Measurements from ENCODE around the gene HS6ST2.

The HS6ST2 gene

GRCh38 chrX:132631579-132632232 lies 326.7 kb downstream of the HS6ST2 start:
- H3K27me3 ChIP-seq (ENCODE audit: control insufficient read depth in 1 of 2, insufficient read depth in 2 of 2, low read length in 2 of 2): no peaks in the 10 kb centered on the region

GRCh38 chrX:132624466-132624865 lies 334.0 kb downstream of the HS6ST2 start:
- no peaks in the 10 kb centered on the region for H3K4me1 ChIP-seq (ENCODE audit: insufficient read depth, low read length)
- no peaks in the 10 kb centered on the region for H3K36me3 ChIP-seq (ENCODE audit: insufficient read depth, low read length)
- no peak overlapping the region for H3K4me3 ChIP-seq (ENCODE audit: low read depth in 1 of 2, low read length in 2 of 2)
- no peaks in the 10 kb centered on the region for H3K9me3 ChIP-seq (ENCODE audit: low read length)
- H3K27me3 ChIP-seq (ENCODE audit: control insufficient read depth in 1 of 2, insufficient read depth in 2 of 2, low read length in 2 of 2): no peaks in the 10 kb centered on the region
- no peak overlapping the region for H3K9ac ChIP-seq (ENCODE audit: low read length)
- H3K27ac ChIP-seq (ENCODE audit: low read depth, low read length): no peak overlapping the region

More at GRCh38 chrX:132631579-132632232, 326.7 kb downstream of the HS6ST2 start:
- H3K9ac ChIP-seq (ENCODE audit: low read length): no peak overlapping the region
- H3K9me3 ChIP-seq (ENCODE audit: low read length): no peaks in the 10 kb centered on the region
- no peaks in the 10 kb centered on the region for H3K36me3 ChIP-seq (ENCODE audit: insufficient read depth, low read length)
- no peak overlapping the region for H3K27ac ChIP-seq (ENCODE audit: low read depth, low read length)
- no peak overlapping the region for H3K4me3 ChIP-seq (ENCODE audit: low read depth in 1 of 2, low read length in 2 of 2)
- H3K4me1 ChIP-seq (ENCODE audit: insufficient read depth, low read length): no peaks in the 10 kb centered on the region

- Histone ChIP-seq H3K4me1 (ENCODE audit: insufficient read depth, low read length) (no peaks in the 10 kb centered on the region), H3K36me3 (ENCODE audit: insufficient read depth, low read length) (no peaks in the 10 kb centered on the region), H3K9ac (ENCODE audit: low read length) (no peak overlapping the region), H3K27me3 (ENCODE audit: control insufficient read depth in 1 of 2, insufficient read depth in 2 of 2, low read length in 2 of 2) (no peaks in the 10 kb centered on the region), H3K4me3 (ENCODE audit: low read depth in 1 of 2, low read length in 2 of 2) (no peak overlapping the region), H3K27ac (ENCODE audit: low read depth, low read length) (no peak overlapping the region), H3K9me3 (ENCODE audit: low read length) (no peaks in the 10 kb centered on the region)
Observed at GRCh38 chrX:132623942-132624341, 334.5 kb downstream of the HS6ST2 start.

GRCh38 chrX:132623300-132623699 lies 335.1 kb downstream of the HS6ST2 start:
- no peaks in the 10 kb centered on the region for H3K4me1 ChIP-seq (ENCODE audit: insufficient read depth, low read length)
- H3K36me3 ChIP-seq (ENCODE audit: insufficient read depth, low read length): no peaks in the 10 kb centered on the region
- no peak overlapping the region for H3K9ac ChIP-seq (ENCODE audit: low read length)
- H3K27me3 ChIP-seq (ENCODE audit: control insufficient read depth in 1 of 2, insufficient read depth in 2 of 2, low read length in 2 of 2): no peaks in the 10 kb centered on the region
- H3K27ac ChIP-seq (ENCODE audit: low read depth, low read length): no peak overlapping the region
- no peaks in the 10 kb centered on the region for H3K9me3 ChIP-seq (ENCODE audit: low read length)
- no peak overlapping the region for H3K4me3 ChIP-seq (ENCODE audit: low read depth in 1 of 2, low read length in 2 of 2)

- H3K27me3 ChIP-seq (ENCODE audit: control insufficient read depth in 1 of 2, insufficient read depth in 2 of 2, low read length in 2 of 2): no peaks in the 10 kb centered on the region
- no peaks in the 10 kb centered on the region for H3K36me3 ChIP-seq (ENCODE audit: insufficient read depth, low read length)
- H3K4me1 ChIP-seq (ENCODE audit: insufficient read depth, low read length): no peaks in the 10 kb centered on the region
Observed at GRCh38 chrX:132622130-132622529, 336.3 kb downstream of the HS6ST2 start.

GRCh38 chrX:132618810-132619209 lies 339.6 kb downstream of the HS6ST2 start:
- Histone ChIP-seq H3K4me3 (ENCODE audit: low read depth in 1 of 2, low read length in 2 of 2) (no peak overlapping the region), H3K4me1 (ENCODE audit: insufficient read depth, low read length) (no peaks in the 10 kb centered on the region), H3K36me3 (ENCODE audit: insufficient read depth, low read length) (no peaks in the 10 kb centered on the region), H3K9me3 (ENCODE audit: low read length) (no peaks in the 10 kb centered on the region), H3K9ac (ENCODE audit: low read length) (no peak overlapping the region), H3K27ac (ENCODE audit: low read depth, low read length) (no peak overlapping the region), H3K27me3 (ENCODE audit: control insufficient read depth in 1 of 2, insufficient read depth in 2 of 2, low read length in 2 of 2) (no peaks in the 10 kb centered on the region)

More at GRCh38 chrX:132622130-132622529, 336.3 kb downstream of the HS6ST2 start:
- Histone ChIP-seq H3K9ac (ENCODE audit: low read length) (no peak overlapping the region), H3K9me3 (ENCODE audit: low read length) (no peaks in the 10 kb centered on the region), H3K27ac (ENCODE audit: low read depth, low read length) (no peak overlapping the region), H3K4me3 (ENCODE audit: low read depth in 1 of 2, low read length in 2 of 2) (no peak overlapping the region)

- Histone ChIP-seq H3K36me3 (ENCODE audit: insufficient read depth, low read length) (no peaks in the 10 kb centered on the region), H3K4me1 (ENCODE audit: insufficient read depth, low read length) (no peaks in the 10 kb centered on the region), H3K27me3 (ENCODE audit: control insufficient read depth in 1 of 2, insufficient read depth in 2 of 2, low read length in 2 of 2) (no peaks in the 10 kb centered on the region), H3K4me3 (ENCODE audit: low read depth in 1 of 2, low read length in 2 of 2) (no peak overlapping the region), H3K9me3 (ENCODE audit: low read length) (no peaks in the 10 kb centered on the region), H3K27ac (ENCODE audit: low read depth, low read length) (no peak overlapping the region), H3K9ac (ENCODE audit: low read length) (no peak overlapping the region)
Observed at GRCh38 chrX:132615391-132616131, 342.9 kb downstream of the HS6ST2 start.

GRCh38 chrX:132614297-132614696 lies 344.1 kb downstream of the HS6ST2 start:
- H3K27ac ChIP-seq (ENCODE audit: low read depth, low read length): no peak overlapping the region
- no peaks in the 10 kb centered on the region for H3K9me3 ChIP-seq (ENCODE audit: low read length)
- no peaks in the 10 kb centered on the region for H3K4me1 ChIP-seq (ENCODE audit: insufficient read depth, low read length)
- no peaks in the 10 kb centered on the region for H3K36me3 ChIP-seq (ENCODE audit: insufficient read depth, low read length)
- no peaks in the 10 kb centered on the region for H3K27me3 ChIP-seq (ENCODE audit: control insufficient read depth in 1 of 2, insufficient read depth in 2 of 2, low read length in 2 of 2)
- H3K4me3 ChIP-seq (ENCODE audit: low read depth in 1 of 2, low read length in 2 of 2): no peak overlapping the region
- H3K9ac ChIP-seq (ENCODE audit: low read length): no peak overlapping the region

GRCh38 chrX:132613801-132614200 lies 344.6 kb downstream of the HS6ST2 start:
- H3K9me3 ChIP-seq (ENCODE audit: low read length): no peaks in the 10 kb centered on the region
- H3K9ac ChIP-seq (ENCODE audit: low read length): no peak overlapping the region
- H3K4me1 ChIP-seq (ENCODE audit: insufficient read depth, low read length): no peaks in the 10 kb centered on the region
- no peak overlapping the region for H3K4me3 ChIP-seq (ENCODE audit: low read depth in 1 of 2, low read length in 2 of 2)
- H3K36me3 ChIP-seq (ENCODE audit: insufficient read depth, low read length): no peaks in the 10 kb centered on the region
- H3K27me3 ChIP-seq (ENCODE audit: control insufficient read depth in 1 of 2, insufficient read depth in 2 of 2, low read length in 2 of 2): no peaks in the 10 kb centered on the region
- H3K27ac ChIP-seq (ENCODE audit: low read depth, low read length): no peak overlapping the region

GRCh38 chrX:132612821-132613564 lies 345.4 kb downstream of the HS6ST2 start:
- Histone ChIP-seq H3K27ac (ENCODE audit: low read depth, low read length) (no peak overlapping the region), H3K4me3 (ENCODE audit: low read depth in 1 of 2, low read length in 2 of 2) (no peak overlapping the region), H3K9ac (ENCODE audit: low read length) (no peak overlapping the region), H3K9me3 (ENCODE audit: low read length) (no peaks in the 10 kb centered on the region), H3K4me1 (ENCODE audit: insufficient read depth, low read length) (no peaks in the 10 kb centered on the region), H3K27me3 (ENCODE audit: control insufficient read depth in 1 of 2, insufficient read depth in 2 of 2, low read length in 2 of 2) (no peaks in the 10 kb centered on the region), H3K36me3 (ENCODE audit: insufficient read depth, low read length) (no peaks in the 10 kb centered on the region)

- H3K9ac ChIP-seq (ENCODE audit: low read length): no peak overlapping the region
- no peaks in the 10 kb centered on the region for H3K4me1 ChIP-seq (ENCODE audit: insufficient read depth, low read length)
- H3K27me3 ChIP-seq (ENCODE audit: control insufficient read depth in 1 of 2, insufficient read depth in 2 of 2, low read length in 2 of 2): no peaks in the 10 kb centered on the region
- H3K4me3 ChIP-seq (ENCODE audit: low read depth in 1 of 2, low read length in 2 of 2): no peak overlapping the region
- no peaks in the 10 kb centered on the region for H3K36me3 ChIP-seq (ENCODE audit: insufficient read depth, low read length)
- H3K27ac ChIP-seq (ENCODE audit: low read depth, low read length): no peak overlapping the region
- H3K9me3 ChIP-seq (ENCODE audit: low read length): no peaks in the 10 kb centered on the region
Observed at GRCh38 chrX:132610536-132610935, 347.9 kb downstream of the HS6ST2 start.

All from muscle layer of colon (tissue), 2 donors.